Activated CD4-positive, alpha-beta T cell treated with anti-CD3 and anti-CD28 coated beads, Interleukin-2, amount 10 ng/mL, durations not matched to agents 7 days and 5 days (primary cell): ENCODE measurements around the gene FMN1. TPM values are rescaled to one million over a fixed set of nuclear protein-coding genes. Genes with fewer than 3 reads are reported as not detected.

Source experiments
- CTCF ChIA-PET: fragments of 350-600 bp; sonication (Branson Sonifier 250); formaldehyde crosslinking; loops from one replicate; lab custom pipeline; 2021; ENCODE audit warnings: antibody characterized with exemption; lab: Charles Lee
- POLR2A ChIA-PET: fragments of 350-600 bp; sonication (Branson Sonifier 250); formaldehyde crosslinking; loops from one replicate; lab custom pipeline; 2021; ENCODE audit warnings: antibody characterized with exemption; lab: Charles Lee
- DNase-seq: peaks from one replicate; pipeline ENCODE4 v3.0.0-alpha.2; 2020
- H3K27ac Mint-ChIP-seq: one replicate; pipeline ENCODE4 v1.8.0; 2021; ENCODE audit warnings: mild to moderate bottlenecking, moderate library complexity, mixed read lengths
- H3K27me3 Mint-ChIP-seq: one replicate; pipeline ENCODE4 v1.8.0; 2021; ENCODE audit warnings: mixed read lengths
- H3K36me3 Mint-ChIP-seq: one replicate; pipeline ENCODE4 v1.8.0; 2021; ENCODE audit warnings: low read depth, mixed read lengths
- H3K4me1 Mint-ChIP-seq: one replicate; pipeline ENCODE4 v1.8.0; 2021; ENCODE audit warnings: mixed read lengths
- H3K4me3 Mint-ChIP-seq: one replicate; pipeline ENCODE4 v1.8.0; 2021; ENCODE audit warnings: mild to moderate bottlenecking, moderate library complexity, mixed read lengths
- H3K9me3 Mint-ChIP-seq: one replicate; pipeline ENCODE4 v1.8.0; 2021; ENCODE audit warnings: mixed read lengths
- total RNA-seq, 2 experiments: library from RNA; stranded (reverse); gene quantifications; one replicate each; pipeline ENCODE4 v1.2.3, GENCODE V29; 2021

FMN1 gene
- total RNA-seq, 2 experiments from 2014 or later, result 0.04 to 0.12 TPM

GRCh38 chr15:32998182-32998581 is 196.3 kb downstream of the FMN1 start:
- no peak overlapping the region for H3K27ac Mint-ChIP-seq
- H3K4me3 Mint-ChIP-seq, result no peak overlapping the region
- no peaks in the 10 kb centered on the region for H3K36me3 Mint-ChIP-seq
- DNase-seq, result no peak
- H3K9me3 Mint-ChIP-seq, result no peaks in the 10 kb centered on the region
- CTCF ChIA-PET, result no interaction called here
- no peaks in the 10 kb centered on the region for H3K4me1 Mint-ChIP-seq
- POLR2A ChIA-PET, result no interaction called here
- peaks cover 4% of the 10 kb centered on the region for H3K27me3 Mint-ChIP-seq

GRCh38 chr15:32994810-32995424 is 199.6 kb downstream of the FMN1 start:
- no peak overlapping the region for H3K4me3 Mint-ChIP-seq
- CTCF ChIA-PET, result no interaction called here

GRCh38 chr15:32993285-32993684 is 201.2 kb downstream of the FMN1 start:
- H3K36me3 Mint-ChIP-seq, result no peaks in the 10 kb centered on the region
- peaks cover 3% of the 10 kb centered on the region for H3K27me3 Mint-ChIP-seq
- no peak overlapping the region for H3K27ac Mint-ChIP-seq
- ChIA-PET POLR2A (no interaction called here), CTCF (no interaction called here)
- H3K4me1 Mint-ChIP-seq, result no peaks in the 10 kb centered on the region
- H3K4me3 Mint-ChIP-seq, result no peak overlapping the region
- H3K9me3 Mint-ChIP-seq, result no peaks in the 10 kb centered on the region
- DNase-seq, result no peak

More at GRCh38 chr15:32994810-32995424, 199.6 kb downstream of the FMN1 start:
- POLR2A ChIA-PET, result no interaction called here
- Mint-ChIP-seq H3K27ac (no peak overlapping the region), H3K27me3 (peaks cover 4% of the 10 kb centered on the region), H3K9me3 (no peaks in the 10 kb centered on the region), H3K4me1 (no peaks in the 10 kb centered on the region), H3K36me3 (no peaks in the 10 kb centered on the region)
- DNase-seq, result no peak

GRCh38 chr15:32991619-32992111 is 202.8 kb downstream of the FMN1 start:
- Mint-ChIP-seq H3K27ac (no peak overlapping the region), H3K27me3 (no peaks in the 10 kb centered on the region), H3K4me3 (no peak overlapping the region), H3K4me1 (no peaks in the 10 kb centered on the region), H3K36me3 (no peaks in the 10 kb centered on the region), H3K9me3 (no peaks in the 10 kb centered on the region)
- no peak for DNase-seq
- ChIA-PET POLR2A (no interaction called here), CTCF (no interaction called here)

- H3K27me3 Mint-ChIP-seq, result peaks cover 2% of the 10 kb centered on the region
Measured at GRCh38 chr15:32990071-32990470, 204.4 kb downstream of the FMN1 start.

GRCh38 chr15:32987067-32987466 is 207.4 kb downstream of the FMN1 start:
- no peaks in the 10 kb centered on the region for H3K4me1 Mint-ChIP-seq
- ChIA-PET POLR2A (no interaction called here), CTCF (no interaction called here)
- H3K27me3 Mint-ChIP-seq, result peaks cover 4% of the 10 kb centered on the region
- no peak for DNase-seq
- no peak overlapping the region for H3K4me3 Mint-ChIP-seq
- no peaks in the 10 kb centered on the region for H3K9me3 Mint-ChIP-seq
- no peak overlapping the region for H3K27ac Mint-ChIP-seq
- no peaks in the 10 kb centered on the region for H3K36me3 Mint-ChIP-seq

More at GRCh38 chr15:32990071-32990470, 204.4 kb downstream of the FMN1 start:
- Mint-ChIP-seq H3K4me3 (no peak overlapping the region), H3K4me1 (no peaks in the 10 kb centered on the region), H3K36me3 (no peaks in the 10 kb centered on the region), H3K9me3 (no peaks in the 10 kb centered on the region), H3K27ac (no peak overlapping the region)
- DNase-seq, result no peak
- ChIA-PET CTCF (no interaction called here), POLR2A (no interaction called here)

GRCh38 chr15:32986147-32986546 is 208.4 kb downstream of the FMN1 start:
- no peak overlapping the region for H3K27ac Mint-ChIP-seq

GRCh38 chr15:32983679-32984078 is 210.8 kb downstream of the FMN1 start:
- Mint-ChIP-seq H3K36me3 (no peaks in the 10 kb centered on the region), H3K4me3 (no peak overlapping the region), H3K9me3 (no peaks in the 10 kb centered on the region), H3K4me1 (no peaks in the 10 kb centered on the region), H3K27me3 (peaks cover 6% of the 10 kb centered on the region), H3K27ac (no peak overlapping the region)
- DNase-seq, result no peak
- CTCF ChIA-PET, result interaction anchor here (0.5 kb wide), 1 partner anchor 14 kb away, joined by 3 read pairs; no protein-coding TSS in a partner anchor
- POLR2A ChIA-PET, result no interaction called here

More at GRCh38 chr15:32986147-32986546, 208.4 kb downstream of the FMN1 start:
- Mint-ChIP-seq H3K27me3 (peaks cover 4% of the 10 kb centered on the region), H3K9me3 (no peaks in the 10 kb centered on the region), H3K4me1 (no peaks in the 10 kb centered on the region), H3K4me3 (no peak overlapping the region), H3K36me3 (no peaks in the 10 kb centered on the region)
- POLR2A ChIA-PET, result no interaction called here
- no peak for DNase-seq
- CTCF ChIA-PET, result interaction anchor here (0.6 kb wide), 1 partner anchor 668 kb away, joined by 3 read pairs; no protein-coding TSS in a partner anchor

- Mint-ChIP-seq H3K36me3 (no peaks in the 10 kb centered on the region), H3K4me1 (no peaks in the 10 kb centered on the region), H3K27ac (no peak overlapping the region), H3K9me3 (no peaks in the 10 kb centered on the region), H3K4me3 (no peak overlapping the region), H3K27me3 (peaks cover 6% of the 10 kb centered on the region)
- DNase-seq, result no peak
- ChIA-PET CTCF (no interaction called here), POLR2A (no interaction called here)
Measured at GRCh38 chr15:32982001-32982400, 212.5 kb downstream of the FMN1 start.

- no peak overlapping the region for H3K27ac Mint-ChIP-seq
- H3K4me1 Mint-ChIP-seq, result no peaks in the 10 kb centered on the region
- H3K27me3 Mint-ChIP-seq, result peaks cover 6% of the 10 kb centered on the region
- no peaks in the 10 kb centered on the region for H3K36me3 Mint-ChIP-seq
- CTCF ChIA-PET, result no interaction called here
- no peak for DNase-seq
- no peaks in the 10 kb centered on the region for H3K9me3 Mint-ChIP-seq
- no peak overlapping the region for H3K4me3 Mint-ChIP-seq
- POLR2A ChIA-PET, result no interaction called here
Measured at GRCh38 chr15:32981536-32981935, 213.0 kb downstream of the FMN1 start.

GRCh38 chr15:32979710-32980109 is 214.8 kb downstream of the FMN1 start:
- Mint-ChIP-seq H3K27ac (no peak overlapping the region), H3K27me3 (peaks cover 18% of the 10 kb centered on the region)
- POLR2A ChIA-PET, result no interaction called here

GRCh38 chr15:32977506-32977905 is 217.0 kb downstream of the FMN1 start:
- DNase-seq, result no peak
- ChIA-PET POLR2A (no interaction called here), CTCF (interaction anchor here (0.6 kb wide), 1 partner anchor 21 kb away, joined by 3 read pairs; no protein-coding TSS in a partner anchor)
- Mint-ChIP-seq H3K27me3 (peaks cover 18% of the 10 kb centered on the region), H3K36me3 (no peaks in the 10 kb centered on the region), H3K4me1 (no peaks in the 10 kb centered on the region), H3K27ac (no peak overlapping the region), H3K9me3 (no peaks in the 10 kb centered on the region), H3K4me3 (no peak overlapping the region)

More at GRCh38 chr15:32979710-32980109, 214.8 kb downstream of the FMN1 start:
- no peaks in the 10 kb centered on the region for H3K36me3 Mint-ChIP-seq
- H3K9me3 Mint-ChIP-seq, result no peaks in the 10 kb centered on the region
- CTCF ChIA-PET, result interaction anchor here (0.6 kb wide), 1 partner anchor 303 kb away, joined by 3 read pairs; no protein-coding TSS in a partner anchor
- no peak for DNase-seq
- no peak overlapping the region for H3K4me3 Mint-ChIP-seq
- H3K4me1 Mint-ChIP-seq, result no peaks in the 10 kb centered on the region

GRCh38 chr15:32974691-32975090 is 219.8 kb downstream of the FMN1 start:
- H3K27me3 Mint-ChIP-seq, result peaks cover 19% of the 10 kb centered on the region
- no peak overlapping the region for H3K4me3 Mint-ChIP-seq
- POLR2A ChIA-PET, result no interaction called here
- no peaks in the 10 kb centered on the region for H3K36me3 Mint-ChIP-seq
- no peaks in the 10 kb centered on the region for H3K4me1 Mint-ChIP-seq
- CTCF ChIA-PET, result no interaction called here
- no peaks in the 10 kb centered on the region for H3K9me3 Mint-ChIP-seq
- no peak for DNase-seq
- no peak overlapping the region for H3K27ac Mint-ChIP-seq
